Subcutaneous adipose tissue (tissue), 4 donors: ENCODE measurements around the gene EHMT1. TPM values are rescaled to one million over a fixed set of nuclear protein-coding genes. Genes with fewer than 3 reads are reported as not detected.
"Not testable (repeated sequence)": the region's sequence is repeated elsewhere in the genome, so short reads cannot be mapped to it uniquely, and the experiment has no call there.

Source experiments
- total RNA-seq, 4 donors: library from RNA; depleted of rRNA; stranded (reverse); fragments of >200 nt; gene quantifications; one replicate each; pipeline ENCODE4 v1.1.0, GENCODE V29; 2016
- TF ChIP-seq, protein P1 (sequence below): fragments of 450-650 bp; IDR thresholded peaks from one replicate; pipeline ENCODE4 v1.5.1; 2016; ENCODE audit warnings: low read depth, mild to moderate bottlenecking, control low read depth, antibody characterized with exemption, moderate library complexity

Gene EHMT1
- total RNA-seq, 4 donors from 2014 or later, result 53.2 to 168 (median 65.9) TPM

DNA sequence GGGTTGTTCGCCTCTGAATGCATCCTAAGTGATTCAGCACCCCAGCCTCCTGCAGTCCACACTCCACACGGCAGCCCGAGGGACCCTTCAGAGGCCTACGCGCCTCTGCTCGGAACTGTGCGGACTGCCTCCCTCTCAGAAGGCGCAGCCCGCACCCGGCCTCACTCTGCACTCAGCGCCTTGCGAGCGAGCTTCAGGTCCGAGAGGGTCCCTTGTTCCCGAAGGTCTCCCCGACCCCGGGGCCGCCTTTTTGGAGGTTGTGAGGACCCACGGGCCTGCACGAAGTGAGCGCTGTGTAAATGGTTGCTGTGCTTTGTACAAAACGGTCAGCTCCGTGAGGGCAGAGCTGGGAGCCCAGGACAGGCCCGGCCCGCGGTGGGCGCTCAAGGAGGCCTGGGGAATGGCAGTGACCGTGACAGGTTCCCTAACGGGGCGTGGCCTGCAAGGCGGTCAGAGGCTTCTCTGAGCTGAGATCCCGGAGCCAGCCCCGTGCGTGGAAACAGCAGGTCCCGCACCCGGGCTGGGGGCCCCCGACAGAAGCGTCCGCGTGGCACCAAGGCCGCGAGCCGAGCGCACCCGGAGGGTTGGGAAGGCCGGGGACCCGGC lies 258.1 kb downstream of the EHMT1 start:
- TF ChIP-seq, protein P1, sequence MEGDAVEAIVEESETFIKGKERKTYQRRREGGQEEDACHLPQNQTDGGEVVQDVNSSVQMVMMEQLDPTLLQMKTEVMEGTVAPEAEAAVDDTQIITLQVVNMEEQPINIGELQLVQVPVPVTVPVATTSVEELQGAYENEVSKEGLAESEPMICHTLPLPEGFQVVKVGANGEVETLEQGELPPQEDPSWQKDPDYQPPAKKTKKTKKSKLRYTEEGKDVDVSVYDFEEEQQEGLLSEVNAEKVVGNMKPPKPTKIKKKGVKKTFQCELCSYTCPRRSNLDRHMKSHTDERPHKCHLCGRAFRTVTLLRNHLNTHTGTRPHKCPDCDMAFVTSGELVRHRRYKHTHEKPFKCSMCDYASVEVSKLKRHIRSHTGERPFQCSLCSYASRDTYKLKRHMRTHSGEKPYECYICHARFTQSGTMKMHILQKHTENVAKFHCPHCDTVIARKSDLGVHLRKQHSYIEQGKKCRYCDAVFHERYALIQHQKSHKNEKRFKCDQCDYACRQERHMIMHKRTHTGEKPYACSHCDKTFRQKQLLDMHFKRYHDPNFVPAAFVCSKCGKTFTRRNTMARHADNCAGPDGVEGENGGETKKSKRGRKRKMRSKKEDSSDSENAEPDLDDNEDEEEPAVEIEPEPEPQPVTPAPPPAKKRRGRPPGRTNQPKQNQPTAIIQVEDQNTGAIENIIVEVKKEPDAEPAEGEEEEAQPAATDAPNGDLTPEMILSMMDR, result no peak

DNA sequence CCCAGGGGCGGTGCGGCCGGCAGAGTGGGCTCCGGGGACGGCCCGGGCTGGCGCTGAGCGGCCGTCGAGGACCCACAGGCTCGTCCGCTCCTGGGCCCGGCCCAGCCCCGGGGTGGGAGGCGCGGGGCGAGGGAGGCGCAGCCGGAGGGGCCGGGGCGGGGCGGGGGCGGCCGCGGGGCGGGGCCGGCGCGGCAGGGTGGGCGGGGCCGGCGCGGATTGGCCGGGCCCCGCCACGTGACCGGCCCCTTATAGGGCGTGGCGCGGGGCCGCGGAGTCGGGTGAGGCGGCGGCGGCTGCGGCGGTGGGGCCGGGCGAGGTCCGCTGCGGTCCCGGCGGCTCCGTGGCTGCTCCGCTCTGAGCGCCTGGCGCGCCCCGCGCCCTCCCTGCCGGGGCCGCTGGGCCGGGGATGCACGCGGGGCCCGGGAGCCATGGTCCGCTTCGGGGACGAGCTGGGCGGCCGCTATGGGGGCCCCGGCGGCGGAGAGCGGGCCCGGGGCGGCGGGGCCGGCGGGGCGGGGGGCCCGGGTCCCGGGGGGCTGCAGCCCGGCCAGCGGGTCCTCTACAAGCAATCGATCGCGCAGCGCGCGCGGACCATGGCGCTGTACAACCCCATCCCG lies 258.8 kb downstream of the EHMT1 start, which contains the start of gene CACNA1B:
Gene CACNA1B, plus strand, starts transcription at position 277 of the 617 bp plus-strand sequence. Its CDS starts 152 bp downstream, at position 429.
- TF ChIP-seq, protein P1, result not testable (repeated sequence)

DNA sequence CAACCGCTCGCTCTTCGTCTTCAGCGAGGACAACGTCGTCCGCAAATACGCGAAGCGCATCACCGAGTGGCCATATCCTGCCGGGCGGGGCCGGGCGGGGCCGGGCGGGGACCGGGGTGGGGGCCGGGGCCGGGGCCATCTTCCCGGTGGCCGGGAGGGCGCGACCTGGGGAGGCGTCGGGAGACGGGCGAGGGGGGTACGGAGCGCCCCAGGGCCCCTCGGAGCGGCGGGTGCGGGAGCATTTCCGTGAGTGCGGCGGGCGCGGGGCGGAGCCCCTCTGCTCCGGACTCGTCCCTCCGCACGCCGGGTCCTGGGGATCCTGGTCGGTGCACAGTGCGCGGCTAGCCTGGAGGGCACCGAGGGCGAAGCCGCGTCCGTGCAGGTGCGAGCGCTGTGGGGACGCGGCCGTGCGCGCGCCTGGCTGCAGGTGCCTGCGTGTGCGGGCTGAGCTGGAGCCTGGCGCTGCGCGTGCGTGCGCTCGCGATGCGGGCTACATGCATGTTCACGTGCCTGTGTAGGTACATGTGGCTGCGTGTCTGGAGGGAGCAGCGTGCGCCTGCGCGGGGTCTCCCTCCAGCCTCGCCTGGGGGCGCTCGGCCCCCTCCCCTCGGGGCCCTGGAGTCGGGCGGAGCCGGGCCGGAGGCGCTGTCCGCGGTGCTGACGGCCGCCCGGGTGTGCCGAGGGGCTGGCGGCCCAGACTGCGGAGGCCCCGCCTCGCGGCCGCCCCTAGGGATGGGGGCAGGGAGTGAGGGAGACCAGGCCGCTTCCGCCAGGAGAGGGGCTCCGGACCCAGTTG lies 259.5 kb downstream of the EHMT1 start:
- TF ChIP-seq, protein P1, result no peak

DNA sequence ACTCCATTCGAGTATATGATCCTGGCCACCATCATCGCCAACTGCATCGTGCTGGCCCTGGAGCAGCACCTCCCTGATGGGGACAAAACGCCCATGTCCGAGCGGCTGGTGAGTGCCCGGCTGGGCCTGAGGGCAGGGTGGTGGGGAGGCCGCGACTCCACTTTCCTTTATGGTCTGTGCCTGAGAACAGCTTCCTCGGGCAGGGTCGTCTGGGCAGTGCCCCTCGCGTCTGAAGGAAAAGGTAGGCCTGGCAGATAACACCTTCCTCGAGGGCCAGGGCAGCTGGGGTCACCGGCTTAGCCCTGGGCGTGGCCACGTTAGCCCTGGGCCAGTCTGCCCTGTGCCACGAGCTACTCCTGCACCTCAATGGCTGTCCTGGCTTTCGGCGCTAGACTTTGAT lies 260.2 kb downstream of the EHMT1 start:
- TF ChIP-seq, protein P1, result no peak

DNA sequence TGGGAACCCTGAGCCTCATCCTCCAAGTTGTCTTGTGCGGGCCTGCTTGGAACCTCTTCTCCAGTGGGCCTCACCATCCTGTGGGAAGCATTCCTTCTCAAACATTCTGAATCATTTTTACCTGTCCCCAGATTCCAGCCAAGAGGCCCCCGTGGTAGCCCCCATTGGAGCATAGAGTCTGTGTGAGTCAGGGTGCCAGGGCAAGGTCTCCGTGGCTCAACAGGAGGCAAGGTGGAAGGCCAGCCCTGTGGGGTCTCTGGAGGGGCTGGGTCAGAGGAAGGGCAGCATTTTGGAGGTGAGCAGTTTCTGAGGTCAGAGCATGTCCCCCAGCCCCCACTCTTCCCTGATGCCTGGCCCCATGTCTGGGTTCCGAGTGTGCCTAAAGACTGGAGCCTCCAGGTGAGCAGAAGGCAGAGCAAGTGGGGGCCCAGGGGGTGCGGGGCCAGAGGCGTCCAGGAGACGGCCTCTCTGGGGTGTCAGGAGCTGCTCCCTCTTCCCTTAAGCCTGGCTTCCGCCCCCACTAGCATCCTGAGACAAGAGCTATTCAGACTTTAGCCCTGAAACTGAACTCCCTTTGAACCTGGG lies 260.9 kb downstream of the EHMT1 start:
- TF ChIP-seq, protein P1, result no peak

DNA sequence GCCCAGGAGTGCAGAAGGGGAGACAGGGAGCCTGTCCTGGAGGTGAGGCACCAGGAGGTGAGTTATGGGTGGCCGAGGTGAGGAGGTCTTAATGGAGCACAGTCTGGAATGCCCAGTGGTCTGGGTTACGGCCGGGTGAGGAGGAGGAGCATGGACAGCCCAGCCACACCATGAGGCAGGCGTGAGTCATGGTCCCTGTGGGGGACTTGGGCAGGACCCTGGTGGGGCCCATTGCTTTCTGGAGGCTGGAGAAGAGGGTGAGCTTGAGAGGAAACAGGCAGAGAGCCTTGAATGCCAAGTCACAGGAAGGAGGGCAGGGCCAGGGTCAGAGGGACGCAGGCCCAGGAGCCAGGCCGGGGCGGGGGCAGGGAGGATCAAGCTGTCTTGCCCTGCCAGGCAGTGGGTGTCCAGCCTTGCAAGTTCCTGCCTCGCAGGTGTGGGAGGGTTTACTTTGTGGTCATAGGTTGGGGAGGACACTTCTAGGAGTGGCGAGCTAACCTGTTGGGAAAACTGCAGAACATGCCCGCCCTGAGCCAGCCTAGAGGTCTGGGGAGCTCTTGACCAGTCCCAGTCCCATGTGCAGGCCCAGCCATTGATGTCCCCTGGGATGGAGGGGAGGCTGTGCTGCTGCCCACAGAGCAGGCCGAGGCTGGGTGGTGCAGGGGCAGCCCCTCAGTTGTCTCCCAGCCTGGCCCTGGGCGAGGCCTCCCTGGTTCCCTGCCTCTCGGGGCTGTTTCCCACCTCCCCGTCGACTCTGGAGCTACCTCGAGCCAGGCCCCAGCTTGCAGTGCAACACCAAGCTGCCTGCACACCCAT lies 261.6 kb downstream of the EHMT1 start:
- TF ChIP-seq, protein P1, result no peak
